ACC112 (cell line): ENCODE data around the gene ADAMTS2.
A peak's percentile ranks its signal among the peaks of the same experiment; 100 is the strongest.

Experiments
- H2AFZ ChIP-seq: fragments of 200-600 bp; sonication (generic); one replicate; pipeline ENCODE4 v1.6.0; 2017; ENCODE audit warnings: antibody characterized with exemption, low read length; ENCODE audit not compliant: unreplicated experiment
- H3K27ac ChIP-seq: fragments of 200-600 bp; sonication (generic); 2 replicates; pipeline ENCODE4 v1.5.1; 2014; ENCODE audit warnings: low read depth, mild to moderate bottlenecking, antibody characterized with exemption, low read length, moderate library complexity
- H3K27me3 ChIP-seq: fragments of 200-600 bp; sonication (generic); 2 replicates; pipeline ENCODE4 v1.6.1; 2014; ENCODE audit warnings: mild to moderate bottlenecking, antibody characterized with exemption, low read length, moderate library complexity, mixed read lengths; ENCODE audit not compliant: insufficient read depth
- H3K36me3 ChIP-seq: fragments of 200-600 bp; sonication (generic); 2 replicates; pipeline ENCODE4 v1.6.1; 2016; ENCODE audit warnings: mild to moderate bottlenecking, antibody characterized with exemption, low read length, moderate library complexity, mixed read lengths; ENCODE audit not compliant: insufficient read depth
- H3K4me1 ChIP-seq: fragments of 200-600 bp; sonication (generic); one replicate; pipeline ENCODE4 v1.6.1; 2016; ENCODE audit warnings: low read length, mixed read lengths; ENCODE audit not compliant: insufficient read depth, unreplicated experiment, control insufficient read depth
- H3K4me3 ChIP-seq: fragments of 200-600 bp; sonication (generic); 2 replicates; pipeline ENCODE4 v1.5.1; 2014; ENCODE audit warnings: mild to moderate bottlenecking, low read depth, low read length
- H3K79me2 ChIP-seq: fragments of 200-600 bp; sonication (generic); one replicate; pipeline ENCODE4 v1.6.0; 2016; ENCODE audit warnings: low read length; ENCODE audit not compliant: control insufficient read depth, unreplicated experiment, insufficient read depth

The ADAMTS2 gene

DNA sequence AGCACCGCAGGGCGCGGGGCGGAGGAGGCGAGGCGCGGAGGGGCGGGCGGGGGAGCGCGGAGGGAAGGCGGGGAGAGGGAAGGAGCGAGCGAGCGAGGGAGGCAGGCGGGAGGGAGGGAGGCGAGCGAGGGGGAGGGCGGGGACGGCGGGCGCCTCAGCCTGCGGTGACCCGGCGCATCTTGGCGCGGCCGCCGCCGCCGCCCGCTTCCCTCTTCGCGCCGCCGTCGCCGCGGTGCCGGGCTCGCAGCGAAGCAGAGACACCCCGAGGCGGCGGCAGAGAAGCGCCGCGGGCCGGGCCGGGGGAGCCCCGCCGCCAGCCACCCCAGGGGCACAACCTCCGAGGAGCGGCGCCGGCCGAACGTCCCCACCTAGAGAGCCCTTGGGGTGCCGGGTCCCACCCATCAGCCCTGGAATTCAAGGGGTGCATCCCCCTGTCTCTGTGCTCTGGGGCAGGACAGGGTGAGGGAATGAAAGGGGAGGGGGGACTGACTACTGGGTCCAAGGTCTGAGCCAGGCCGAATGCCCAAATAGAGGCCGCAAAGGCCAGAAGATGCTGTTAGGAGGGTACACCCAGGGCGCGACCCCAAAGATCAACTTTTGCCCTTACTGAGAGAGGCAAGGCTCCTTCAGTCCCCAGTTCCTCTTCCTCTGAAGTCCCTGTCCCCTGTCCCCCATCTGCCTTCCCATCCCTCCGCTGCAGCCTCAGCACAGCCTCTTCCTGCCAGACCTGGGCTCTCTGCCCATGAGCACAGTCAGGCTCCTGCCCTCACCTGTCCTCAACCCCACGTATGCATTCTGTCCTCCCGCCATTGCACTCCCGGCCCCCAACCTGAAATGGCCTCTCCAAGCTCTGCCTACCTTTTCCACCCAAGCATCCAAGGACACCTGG is at the start of gene ADAMTS2:
Gene ADAMTS2 (minus strand): TSS at position 29 of the 889 bp plus-strand sequence. CDS start 133 bp downstream, outside the sequence.
- Histone ChIP-seq H3K4me1 (peaks cover 9% of the 10 kb centered on the region), H3K27ac (peak within 1 kb of the TSS; percentile 21; the same call in 1 of the 2 replicates), H3K79me2 (peaks cover 35% of the 10 kb centered on the region), H2AFZ (peak within 1 kb of the TSS; percentile 51), H3K36me3 (no peaks in the 10 kb centered on the region), H3K27me3 (no peaks in the 10 kb centered on the region), H3K4me3 (peak within 1 kb of the TSS; percentile 94)

DNA sequence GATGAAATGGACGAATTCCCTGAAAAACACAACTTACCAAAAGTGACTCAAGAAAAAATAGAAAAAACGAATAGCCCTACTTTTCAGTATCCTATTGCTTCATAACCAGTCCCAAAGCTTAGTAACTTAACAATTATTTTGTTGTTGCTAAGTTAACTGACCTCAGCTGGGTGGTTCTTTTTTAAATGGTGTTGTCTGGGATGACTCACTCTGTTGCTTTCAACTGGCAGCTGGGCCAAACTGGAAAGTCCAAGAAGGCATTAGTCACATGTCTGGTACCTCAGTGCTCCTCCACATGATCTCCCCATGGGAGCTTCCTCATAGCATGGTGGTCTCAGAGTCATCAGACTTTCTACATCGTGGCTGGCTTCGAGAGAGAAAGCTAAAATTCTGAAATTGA is 47.8 kb upstream of the ADAMTS2 start:
- Histone ChIP-seq H3K36me3 (no peaks in the 10 kb centered on the region), H3K27me3 (no peaks in the 10 kb centered on the region), H3K79me2 (no peaks in the 10 kb centered on the region), H3K27ac (peak overlapping the region; percentile 87), H3K4me1 (peaks cover 8% of the 10 kb centered on the region), H2AFZ (no peak overlapping the region), H3K4me3 (no peak overlapping the region)

DNA sequence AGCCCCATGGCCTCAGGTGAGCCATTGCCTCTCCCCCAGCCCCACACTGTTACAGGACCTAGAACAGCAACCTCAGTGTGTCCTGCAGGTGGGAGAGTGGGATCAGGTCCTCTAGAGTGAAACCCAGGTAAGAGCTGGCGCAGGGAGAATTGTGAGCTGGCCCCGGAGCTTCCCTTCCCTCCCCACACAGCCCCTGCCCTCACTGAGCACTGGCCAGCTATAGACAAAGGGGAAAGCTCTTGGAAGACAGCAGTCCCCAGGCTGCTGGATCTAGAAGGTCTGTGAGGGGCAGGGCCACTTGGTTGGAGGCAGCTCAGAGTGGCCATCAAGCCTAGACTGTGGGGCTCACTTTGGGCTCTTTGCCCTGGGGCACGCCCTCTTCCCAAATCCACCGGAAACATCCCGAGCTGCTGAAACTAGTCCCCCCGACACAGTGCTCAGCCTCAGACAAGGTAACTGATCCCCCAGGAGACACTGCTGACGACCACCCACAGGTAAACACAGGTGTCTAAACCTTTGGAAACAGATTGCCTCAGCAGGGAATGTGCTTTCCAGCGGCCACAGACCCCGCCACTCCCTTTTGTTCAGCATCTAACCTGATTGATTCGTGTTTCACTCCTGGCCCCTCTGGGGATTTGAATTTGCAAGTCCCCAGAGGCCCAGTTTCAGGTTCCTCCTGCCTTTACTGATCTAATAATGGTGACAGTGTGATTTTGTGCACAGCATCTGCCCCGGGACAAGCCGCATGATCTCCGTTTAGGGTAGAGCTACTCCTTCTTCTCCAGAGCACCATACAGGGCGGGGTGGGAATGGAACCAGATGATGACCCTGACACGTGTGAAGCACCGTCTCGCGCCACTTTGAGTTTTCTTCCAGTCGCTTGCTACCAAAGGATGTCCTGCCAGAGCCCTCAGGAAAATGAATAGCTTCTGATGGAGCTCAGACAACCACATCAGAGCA is 42.2 kb upstream of the ADAMTS2 start:
- no peak overlapping the region for H3K4me3 ChIP-seq
- no peak overlapping the region for H3K27ac ChIP-seq
- no peaks in the 10 kb centered on the region for H3K36me3 ChIP-seq
- H3K4me1 ChIP-seq, result no peaks in the 10 kb centered on the region
- H3K27me3 ChIP-seq, result no peaks in the 10 kb centered on the region
- H3K79me2 ChIP-seq, result no peaks in the 10 kb centered on the region
- H2AFZ ChIP-seq, result no peak overlapping the region

GRCh38 chr5:179385914-179386313 is 40.7 kb upstream of the ADAMTS2 start:
- no peaks in the 10 kb centered on the region for H3K79me2 ChIP-seq
- no peak overlapping the region for H2AFZ ChIP-seq
- no peaks in the 10 kb centered on the region for H3K36me3 ChIP-seq
- no peak overlapping the region for H3K27ac ChIP-seq
- no peaks in the 10 kb centered on the region for H3K4me1 ChIP-seq
- no peaks in the 10 kb centered on the region for H3K27me3 ChIP-seq
- H3K4me3 ChIP-seq, result no peak overlapping the region

DNA sequence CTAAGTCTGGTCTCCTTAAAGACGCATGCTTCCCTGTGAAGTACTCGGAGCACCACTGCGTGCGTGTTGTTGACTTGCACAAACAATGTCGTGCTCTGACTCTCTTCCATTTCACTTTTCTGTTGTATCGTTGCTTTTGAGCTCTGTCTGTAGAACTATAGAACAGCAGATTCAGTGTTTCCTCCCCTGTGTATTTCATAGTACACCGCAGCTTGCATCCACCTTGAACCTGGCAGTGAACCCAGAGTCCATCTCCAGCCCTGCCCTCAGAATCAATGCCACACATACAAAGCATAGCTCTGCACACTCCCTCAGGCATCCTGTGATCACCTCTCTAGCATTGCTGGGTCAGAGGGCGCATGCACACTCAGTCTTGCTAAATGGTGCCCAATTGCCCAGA is 37.2 kb upstream of the ADAMTS2 start:
- Histone ChIP-seq H2AFZ (no peak overlapping the region), H3K4me1 (peaks cover 7% of the 10 kb centered on the region), H3K36me3 (no peaks in the 10 kb centered on the region), H3K27me3 (no peaks in the 10 kb centered on the region), H3K27ac (no peak overlapping the region), H3K79me2 (no peaks in the 10 kb centered on the region), H3K4me3 (no peak overlapping the region)

DNA sequence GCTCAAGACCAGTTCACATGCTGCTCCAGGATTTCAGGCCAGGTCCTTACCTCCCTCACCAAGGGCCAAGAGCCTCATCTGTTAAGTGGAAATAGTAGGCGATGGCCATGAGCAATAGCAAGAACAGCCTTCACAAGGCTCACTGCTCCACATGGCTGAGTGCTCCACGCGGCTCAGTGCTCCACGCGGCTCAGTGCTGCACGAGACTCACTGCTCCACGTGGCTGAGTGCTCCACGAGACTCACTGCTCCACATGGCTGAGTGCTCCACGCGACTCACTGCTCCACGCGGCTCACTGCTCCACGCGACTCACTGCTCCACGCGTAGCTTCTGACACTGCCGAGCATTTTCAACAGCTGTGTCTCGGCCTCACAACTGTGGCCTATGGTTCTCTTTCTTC is 36.4 kb upstream of the ADAMTS2 start:
- H2AFZ ChIP-seq, result no peak overlapping the region
- no peaks in the 10 kb centered on the region for H3K36me3 ChIP-seq
- no peak overlapping the region for H3K4me3 ChIP-seq
- H3K27me3 ChIP-seq, result no peaks in the 10 kb centered on the region
- H3K4me1 ChIP-seq, result peaks cover 7% of the 10 kb centered on the region
- no peaks in the 10 kb centered on the region for H3K79me2 ChIP-seq
- no peak overlapping the region for H3K27ac ChIP-seq

DNA sequence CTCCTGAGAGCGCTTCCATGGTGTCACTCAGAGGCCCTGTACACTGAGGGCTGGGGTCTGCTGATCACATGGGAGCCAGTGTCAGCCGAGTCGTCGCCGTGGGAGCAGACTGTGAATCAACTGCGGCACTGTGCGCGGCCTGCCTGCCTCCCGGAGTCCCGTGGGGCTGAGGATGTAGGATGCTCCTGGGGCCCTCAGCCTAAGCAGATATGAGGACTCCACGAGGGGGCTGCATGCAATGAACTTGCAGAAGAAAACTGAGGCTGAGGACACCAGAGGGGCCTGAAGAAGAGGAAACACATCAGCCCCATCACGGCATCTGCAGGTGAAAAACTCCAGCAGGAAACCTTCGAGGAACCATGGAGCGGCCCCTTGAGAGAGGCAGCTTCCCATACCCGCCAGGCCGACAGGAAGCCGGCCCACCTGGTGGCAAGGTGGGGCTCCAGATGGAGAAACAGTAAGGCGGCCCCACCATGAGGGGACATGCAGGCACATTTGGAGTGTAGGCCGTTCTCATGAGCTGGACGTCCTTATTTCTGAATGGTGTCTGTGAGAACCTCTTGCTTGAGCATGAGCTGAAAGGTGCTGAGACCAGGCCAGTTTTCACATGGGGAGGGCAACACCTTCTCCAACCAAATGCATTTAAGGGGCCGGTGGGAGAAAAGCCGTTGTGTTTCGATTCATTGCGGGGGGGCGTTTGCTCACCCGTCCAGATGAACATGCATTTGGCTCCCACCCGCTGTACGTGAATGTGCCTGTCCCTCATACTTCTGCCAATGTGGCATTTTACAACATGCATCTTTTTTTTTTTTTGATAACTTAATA is 35.2 kb upstream of the ADAMTS2 start:
- Histone ChIP-seq H3K27ac (no peak overlapping the region), H3K79me2 (no peaks in the 10 kb centered on the region), H3K4me1 (peaks cover 7% of the 10 kb centered on the region), H3K4me3 (no peak overlapping the region), H2AFZ (no peak overlapping the region), H3K27me3 (no peaks in the 10 kb centered on the region), H3K36me3 (no peaks in the 10 kb centered on the region)

GRCh38 chr5:179379321-179379890 is 34.1 kb upstream of the ADAMTS2 start:
- no peaks in the 10 kb centered on the region for H3K36me3 ChIP-seq
- H3K79me2 ChIP-seq, result no peaks in the 10 kb centered on the region
- H3K27me3 ChIP-seq, result no peaks in the 10 kb centered on the region

GRCh38 chr5:179378441-179379271 is 33.4 kb upstream of the ADAMTS2 start:
- no peaks in the 10 kb centered on the region for H3K79me2 ChIP-seq
- H3K36me3 ChIP-seq, result no peaks in the 10 kb centered on the region
- no peaks in the 10 kb centered on the region for H3K27me3 ChIP-seq
- no peak overlapping the region for H3K4me3 ChIP-seq
- peaks cover 7% of the 10 kb centered on the region for H3K4me1 ChIP-seq
- no peak overlapping the region for H2AFZ ChIP-seq
- H3K27ac ChIP-seq, result peak overlapping the region; percentile 49; the same call in 1 of the 2 replicates

More at GRCh38 chr5:179379321-179379890, 34.1 kb upstream of the ADAMTS2 start:
- Histone ChIP-seq H3K4me1 (peaks cover 7% of the 10 kb centered on the region), H2AFZ (no peak overlapping the region), H3K4me3 (no peak overlapping the region), H3K27ac (peak overlapping the region; percentile 40)
